Activated CD8-positive, alpha-beta T cell treated with anti-CD3 and anti-CD28 coated beads for 36 hours (primary cell): ENCODE measurements around the gene EID2. TPM values are rescaled to one million over a fixed set of nuclear protein-coding genes. Genes with fewer than 3 reads are reported as not detected.

ENCODE experiments used
- ATAC-seq: fragments of 200-7000 bp; cut with Tn5 transposase; one replicate; pipeline ENCODE4 v1.10.0; 2021; ENCODE audit warnings: mild to moderate bottlenecking, moderate library complexity
- CTCF ChIA-PET: fragments of 350-600 bp; sonication (Branson Sonifier 250); formaldehyde crosslinking; loops from one replicate; lab custom pipeline; 2021; ENCODE audit warnings: antibody characterized with exemption; lab: Charles Lee
- POLR2A ChIA-PET: fragments of 350-600 bp; sonication (Branson Sonifier 250); formaldehyde crosslinking; loops from one replicate; lab custom pipeline; 2021; ENCODE audit warnings: antibody characterized with exemption; lab: Charles Lee
- DNase-seq: peaks from one replicate; pipeline ENCODE4 v3.0.0-alpha.2; 2020
- H3K27ac Mint-ChIP-seq: one replicate; pipeline ENCODE4 v1.8.0; 2021; ENCODE audit warnings: mild to moderate bottlenecking, mixed read lengths
- H3K27me3 Mint-ChIP-seq: one replicate; pipeline ENCODE4 v1.8.0; 2021; ENCODE audit warnings: mixed read lengths
- H3K36me3 Mint-ChIP-seq: one replicate; pipeline ENCODE4 v1.8.0; 2021; ENCODE audit warnings: low read depth, mixed read lengths
- H3K4me1 Mint-ChIP-seq: one replicate; pipeline ENCODE4 v1.8.0; 2021; ENCODE audit warnings: low read depth, mixed read lengths
- H3K4me3 Mint-ChIP-seq: one replicate; pipeline ENCODE4 v1.8.0; 2021; ENCODE audit warnings: mild to moderate bottlenecking, moderate library complexity, mixed read lengths
- H3K9me3 Mint-ChIP-seq: one replicate; pipeline ENCODE4 v1.8.0; 2021; ENCODE audit warnings: mixed read lengths
- CTCF ChIP-seq: fragments of 200-600 bp; IDR thresholded peaks from one replicate; pipeline ENCODE4 v1.8.0; 2022; ENCODE audit warnings: antibody characterized with exemption, mild to moderate bottlenecking
- intact Hi-C: fragments of 100-400 bp; cut with micrococcal nuclease; formaldehyde crosslinking; loops from one replicate; pipeline ENCODE4 v1.10.0; 2022
- total RNA-seq, 2 experiments: library from RNA; stranded (reverse); gene quantifications; one replicate each; pipeline ENCODE4 v1.2.3, GENCODE V29; 2021

EID2 gene
- total RNA-seq, 2 experiments from 2014 or later, result 11.1 to 11.7 TPM

- no peak for ATAC-seq
- Mint-ChIP-seq H3K9me3 (no peaks in the 10 kb centered on the region), H3K4me3 (no peak overlapping the region), H3K4me1 (peaks cover 10% of the 10 kb centered on the region), H3K36me3 (no peaks in the 10 kb centered on the region), H3K27me3 (peaks cover 14% of the 10 kb centered on the region), H3K27ac (no peak overlapping the region)
- intact Hi-C loops, result loop anchor here (5.0 kb wide), 1 partner anchor 74 kb away; the partner anchor contains the start of gene SUPT5H
- POLR2A ChIA-PET, result no interaction called here
- DNase-seq, result no peak
- TF ChIP-seq CTCF, result no peak
- CTCF ChIA-PET, result interaction anchor here (2.5 kb wide), 1 partner anchor 12 kb away, joined by 12 read pairs; the partner anchor contains the start of gene EID2B
Observed at GRCh38 chr19:39520541-39521484, 19.1 kb downstream of the EID2 start.

- POLR2A ChIA-PET, result interaction anchor here (1.1 kb wide), 1 partner anchor 86 kb away, joined by 3 read pairs; no protein-coding TSS in a partner anchor
- no peak overlapping the region for H3K27ac Mint-ChIP-seq
Observed at GRCh38 chr19:39518975-39519374, 21.0 kb downstream of the EID2 start.

GRCh38 chr19:39518458-39518857, 21.5 kb downstream of the EID2 start:
- Mint-ChIP-seq H3K9me3 (no peaks in the 10 kb centered on the region), H3K36me3 (no peaks in the 10 kb centered on the region), H3K27me3 (peaks cover 32% of the 10 kb centered on the region), H3K27ac (no peak overlapping the region), H3K4me1 (peaks cover 14% of the 10 kb centered on the region), H3K4me3 (no peak overlapping the region)
- no peak for TF ChIP-seq CTCF
- intact Hi-C loops, result no loop called here
- ChIA-PET CTCF (interaction anchor here (1.9 to 2.5 kb wide), 2 partner anchors 14 to 15 kb away, joined by 6 to 12 read pairs; partner anchors contain the start of gene EID2B), POLR2A (no interaction called here)
- ATAC-seq, result no peak
- no peak for DNase-seq

More at GRCh38 chr19:39518975-39519374, 21.0 kb downstream of the EID2 start:
- ATAC-seq, result no peak
- DNase-seq, result no peak
- Mint-ChIP-seq H3K36me3 (no peaks in the 10 kb centered on the region), H3K9me3 (no peaks in the 10 kb centered on the region), H3K4me1 (peaks cover 14% of the 10 kb centered on the region), H3K27me3 (peaks cover 28% of the 10 kb centered on the region), H3K4me3 (no peak overlapping the region)
- intact Hi-C loops, result no loop called here
- CTCF ChIA-PET, result interaction anchor here (1.9 to 2.5 kb wide), 2 partner anchors 14 to 16 kb away, joined by 6 to 12 read pairs; partner anchors contain the start of gene EID2B
- TF ChIP-seq CTCF, result no peak

GRCh38 chr19:39517432-39517831, 22.5 kb downstream of the EID2 start:
- H3K4me3 Mint-ChIP-seq, result no peak overlapping the region
- DNase-seq (no peak), ATAC-seq (no peak)
- intact Hi-C loops, result no loop called here
- H3K36me3 Mint-ChIP-seq, result no peaks in the 10 kb centered on the region
- H3K27ac Mint-ChIP-seq, result no peak overlapping the region
- peaks cover 35% of the 10 kb centered on the region for H3K27me3 Mint-ChIP-seq
- H3K4me1 Mint-ChIP-seq, result peaks cover 14% of the 10 kb centered on the region
- POLR2A ChIA-PET, result interaction anchor here (0.7 kb wide), 2 partner anchors 82 to 115 kb away, joined by 3 to 5 read pairs; partner anchors contain the start of gene RPS16
- CTCF ChIA-PET, result interaction anchor here (1.9 kb wide), 1 partner anchor 14 kb away, joined by 6 read pairs; no protein-coding TSS in a partner anchor
- no peaks in the 10 kb centered on the region for H3K9me3 Mint-ChIP-seq
- TF ChIP-seq CTCF, result no peak
